T-helper 17 cell (primary cell): ENCODE data around the gene DPY19L1. TPM values are rescaled to one million over a fixed set of nuclear protein-coding genes. Genes with fewer than 3 reads are reported as not detected.
"Not testable (repeated sequence)": the region's sequence is repeated elsewhere in the genome, so short reads cannot be mapped to it uniquely, and the experiment has no call there.

ENCODE experiments used
- ATAC-seq: fragments of 150-1000 bp; cut with Tn5 transposase; 2 replicates; pipeline ENCODE4 v1.10.0; 2021; ENCODE audit warnings: mild to moderate bottlenecking, moderate library complexity
- DNase-seq, 3 donors: peaks; one replicate each; pipeline versions ENCODE4 v3.0.0 to v3.0.0-alpha.2; 2020 to 2021
- H3K9me3 ChIP-seq: one replicate; pipeline ENCODE4 v1.7.0; 2013; ENCODE audit warnings: low read length, mild to moderate bottlenecking; ENCODE audit not compliant: control insufficient read depth, poor library complexity, severe bottlenecking
- H3K27ac Mint-ChIP-seq: one replicate; pipeline ENCODE4 v1.8.0; 2022; ENCODE audit warnings: mild to moderate bottlenecking, moderate library complexity, mixed read lengths
- H3K27me3 Mint-ChIP-seq: one replicate; pipeline ENCODE4 v1.8.0; 2022; ENCODE audit warnings: mixed read lengths
- H3K36me3 Mint-ChIP-seq: one replicate; pipeline ENCODE4 v1.8.0; 2022; ENCODE audit warnings: low read depth, mixed read lengths
- H3K4me1 Mint-ChIP-seq: one replicate; pipeline ENCODE4 v1.8.0; 2022; ENCODE audit warnings: mild to moderate bottlenecking, mixed read lengths
- H3K4me3 Mint-ChIP-seq: one replicate; pipeline ENCODE4 v1.8.0; 2022; ENCODE audit warnings: mild to moderate bottlenecking, moderate library complexity, mixed read lengths
- total RNA-seq, 4 donors: library from RNA in 2 of 4; stranded (reverse) in 2 of 4; gene quantifications; one replicate each; pipeline ENCODE4 v1.2.3 and lab custom pipeline; 2022 to 2026

DPY19L1 gene
- total RNA-seq, 2 donors from 2014 or later, result 12.2 to 19.4 TPM

DNA sequence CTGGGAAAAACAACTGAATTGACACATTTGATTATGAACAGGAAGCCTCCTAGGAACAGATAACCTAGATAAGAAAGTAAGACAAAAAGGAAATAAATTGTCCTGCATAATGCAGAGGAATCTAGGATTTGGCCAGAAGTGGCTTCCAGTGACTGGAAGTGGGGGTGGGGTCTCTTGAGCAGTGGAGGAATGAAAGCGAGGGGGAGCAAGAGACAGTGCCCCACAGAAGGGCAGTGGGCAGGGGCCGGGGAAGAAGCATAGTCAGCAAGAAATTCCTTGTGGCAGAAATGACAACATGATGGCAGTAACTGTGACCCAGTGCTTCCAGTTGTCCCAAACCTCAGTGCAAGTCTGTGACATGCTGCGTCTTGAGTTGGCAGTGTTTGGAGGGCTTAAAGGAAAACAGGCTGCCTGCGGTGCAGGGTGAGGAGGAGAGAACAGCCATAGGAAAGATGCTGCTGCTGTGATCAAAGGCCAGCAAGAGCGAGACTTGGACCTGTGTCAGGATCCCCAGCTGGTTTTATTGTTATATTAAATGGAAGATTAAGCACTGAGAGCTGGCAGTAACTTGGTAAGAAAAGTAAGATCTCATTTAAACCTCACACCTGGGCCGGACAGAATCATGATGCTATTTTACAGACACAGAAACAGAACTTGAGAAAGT is 119.0 kb downstream of the DPY19L1 start:
- not testable (repeated sequence) for H3K4me1 Mint-ChIP-seq, H3K36me3 Mint-ChIP-seq, DNase-seq, H3K4me3 Mint-ChIP-seq, H3K27ac Mint-ChIP-seq, ATAC-seq, H3K9me3 ChIP-seq
- H3K27me3 Mint-ChIP-seq, result peaks cover 14% of the 10 kb centered on the region

DNA sequence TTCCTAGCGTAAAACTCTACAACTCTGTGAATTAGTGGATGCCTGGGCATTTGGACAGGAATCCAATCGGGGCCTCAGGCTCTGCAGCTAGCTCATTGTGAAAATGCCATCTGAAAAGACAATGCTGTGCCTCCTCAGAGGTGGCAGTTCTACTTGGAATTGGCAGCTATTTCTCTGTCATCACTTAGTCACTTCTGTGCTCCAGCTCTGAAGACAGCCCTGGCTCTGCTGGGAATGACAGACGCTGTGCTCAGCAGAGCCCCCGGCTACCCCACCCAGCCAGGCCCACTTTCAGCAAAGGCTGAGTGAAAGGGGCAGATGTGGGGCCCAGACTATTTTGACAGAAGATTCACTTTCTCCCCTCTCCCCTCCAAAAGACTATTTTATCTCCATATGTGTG is 119.8 kb downstream of the DPY19L1 start:
- not testable (repeated sequence) for ATAC-seq

DNA sequence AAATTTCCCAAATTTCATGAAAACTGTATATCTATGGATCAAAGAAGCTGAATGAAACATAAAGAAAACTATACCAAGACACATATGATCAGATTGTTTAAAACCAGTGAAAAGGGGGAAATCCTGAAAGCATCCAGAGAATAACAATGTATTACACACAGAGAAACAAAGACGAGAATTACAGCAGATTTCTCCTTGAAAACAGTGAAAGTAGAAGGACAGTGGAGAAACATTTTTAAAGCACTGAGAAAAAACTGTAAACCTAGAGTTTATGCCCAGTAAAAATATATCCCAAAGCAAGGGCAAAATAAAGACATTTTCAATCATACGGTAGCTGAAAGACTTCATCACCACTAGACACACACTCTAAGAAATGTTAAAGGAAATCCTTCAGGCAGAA is 121.0 kb downstream of the DPY19L1 start:
- Mint-ChIP-seq H3K4me3 (no peak overlapping the region), H3K27ac (no peak overlapping the region), H3K27me3 (peaks cover 14% of the 10 kb centered on the region), H3K36me3 (no peaks in the 10 kb centered on the region), H3K4me1 (no peaks in the 10 kb centered on the region)
- H3K9me3 ChIP-seq, result no peaks in the 10 kb centered on the region
- ATAC-seq (no peak), DNase-seq (no peak)

More for the DNA sequence above, 119.8 kb downstream of the DPY19L1 start:
- H3K36me3 Mint-ChIP-seq, DNase-seq, H3K27ac Mint-ChIP-seq, H3K9me3 ChIP-seq, H3K4me1 Mint-ChIP-seq, H3K4me3 Mint-ChIP-seq: not testable (repeated sequence)
- H3K27me3 Mint-ChIP-seq, result peaks cover 14% of the 10 kb centered on the region

DNA sequence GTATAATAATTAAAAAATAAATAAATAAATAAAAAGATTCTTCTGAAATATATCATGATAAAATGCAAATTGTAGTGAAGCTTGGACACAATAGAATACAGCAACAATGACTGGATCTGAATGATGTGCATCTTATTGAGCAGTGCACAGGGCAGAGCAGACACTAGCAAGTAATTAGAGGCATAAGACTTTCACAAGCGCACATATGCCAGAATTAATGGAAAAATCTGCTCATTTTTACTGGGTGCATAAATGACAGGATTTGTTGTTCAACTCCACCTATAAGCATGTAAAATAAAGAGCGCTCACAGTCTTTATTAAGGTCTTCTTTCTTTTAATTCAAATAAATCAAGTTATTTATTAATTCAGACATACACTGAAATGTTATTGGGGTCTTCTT is 125.0 kb downstream of the DPY19L1 start:
- ATAC-seq (no peak), DNase-seq (no peak)
- Mint-ChIP-seq H3K36me3 (no peaks in the 10 kb centered on the region), H3K4me1 (no peaks in the 10 kb centered on the region), H3K27me3 (no peaks in the 10 kb centered on the region), H3K4me3 (no peak overlapping the region), H3K27ac (no peak overlapping the region)
- H3K9me3 ChIP-seq, result no peaks in the 10 kb centered on the region

DNA sequence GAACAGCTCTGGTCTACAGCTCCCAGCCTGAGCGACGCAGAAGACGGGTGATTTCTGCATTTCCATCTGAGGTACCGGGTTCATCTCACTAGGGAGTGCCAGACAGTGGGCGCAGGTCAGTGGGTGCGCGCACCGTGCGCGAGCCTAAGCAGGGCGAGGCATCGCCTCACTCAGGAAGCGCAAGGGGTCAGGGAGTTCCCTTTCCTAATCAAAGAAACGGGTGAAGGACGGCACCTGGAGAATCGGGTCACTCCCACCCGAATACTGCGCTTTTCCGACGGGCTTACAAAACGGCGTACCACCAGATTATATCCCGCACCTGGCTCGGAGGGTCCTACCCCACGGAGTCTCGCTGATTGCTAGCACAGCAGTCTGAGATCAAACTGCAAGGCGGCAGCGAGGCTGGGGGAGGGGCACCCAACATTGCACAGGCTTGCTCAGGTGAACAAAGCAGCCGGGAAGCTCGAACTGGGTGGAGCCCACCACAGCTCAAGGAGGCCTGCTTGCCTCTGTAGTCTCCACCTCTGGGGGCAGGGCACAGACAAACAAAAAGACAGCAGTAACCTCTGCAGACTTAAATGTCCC is 130.9 kb downstream of the DPY19L1 start:
- not testable (repeated sequence) for H3K4me1 Mint-ChIP-seq, ATAC-seq, H3K36me3 Mint-ChIP-seq, H3K27ac Mint-ChIP-seq, H3K9me3 ChIP-seq, DNase-seq
- Mint-ChIP-seq H3K27me3 (peaks cover 23% of the 10 kb centered on the region), H3K4me3 (peak overlapping the region; percentile 71)

DNA sequence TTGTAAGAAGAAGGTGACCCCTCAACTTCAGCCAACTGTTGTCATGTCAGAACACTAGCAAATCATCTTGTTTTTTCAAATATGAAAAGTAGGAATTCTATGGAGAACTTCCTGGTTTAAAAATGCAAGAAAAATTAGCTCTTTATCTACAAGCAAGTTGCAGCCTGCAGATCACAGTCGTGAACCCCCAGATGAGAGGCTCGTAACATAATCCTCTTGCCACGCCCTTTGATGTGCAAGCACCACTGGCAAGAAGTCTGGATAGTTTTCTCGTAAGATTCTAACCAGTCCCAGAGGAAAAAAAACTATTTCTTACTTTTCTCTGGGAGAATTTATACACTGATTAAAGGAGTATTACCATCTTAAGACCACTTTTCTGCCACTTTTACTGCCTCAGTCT is 132.3 kb downstream of the DPY19L1 start:
- ATAC-seq (no peak), DNase-seq (no peak)
- no peaks in the 10 kb centered on the region for H3K9me3 ChIP-seq
- no peaks in the 10 kb centered on the region for H3K36me3 Mint-ChIP-seq
- H3K4me3 Mint-ChIP-seq, result no peak overlapping the region
- H3K4me1 Mint-ChIP-seq, result peaks cover 4% of the 10 kb centered on the region
- no peak overlapping the region for H3K27ac Mint-ChIP-seq
- H3K27me3 Mint-ChIP-seq, result peaks cover 23% of the 10 kb centered on the region

DNA sequence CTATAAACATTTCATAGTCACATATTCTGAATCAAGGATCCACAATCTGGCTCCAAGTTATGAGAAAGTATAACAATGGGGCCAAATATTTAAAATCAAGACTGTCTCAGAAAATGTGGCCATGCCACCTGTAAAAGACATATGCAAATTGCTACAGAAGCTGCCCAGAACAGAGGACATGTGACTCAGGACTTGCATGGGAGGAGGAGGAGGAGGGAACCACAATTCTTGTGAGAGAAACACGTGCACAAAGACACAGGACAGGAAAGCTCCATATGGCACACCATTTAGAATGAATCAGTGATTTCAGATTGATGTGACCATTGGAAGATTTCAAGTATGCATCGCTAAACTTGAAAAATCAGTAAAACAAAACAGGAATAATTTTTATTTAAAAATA is 133.4 kb downstream of the DPY19L1 start:
- H3K4me3 Mint-ChIP-seq, H3K36me3 Mint-ChIP-seq, H3K4me1 Mint-ChIP-seq, H3K27ac Mint-ChIP-seq, H3K9me3 ChIP-seq, ATAC-seq, DNase-seq: not testable (repeated sequence)
- peaks cover 23% of the 10 kb centered on the region for H3K27me3 Mint-ChIP-seq

DNA sequence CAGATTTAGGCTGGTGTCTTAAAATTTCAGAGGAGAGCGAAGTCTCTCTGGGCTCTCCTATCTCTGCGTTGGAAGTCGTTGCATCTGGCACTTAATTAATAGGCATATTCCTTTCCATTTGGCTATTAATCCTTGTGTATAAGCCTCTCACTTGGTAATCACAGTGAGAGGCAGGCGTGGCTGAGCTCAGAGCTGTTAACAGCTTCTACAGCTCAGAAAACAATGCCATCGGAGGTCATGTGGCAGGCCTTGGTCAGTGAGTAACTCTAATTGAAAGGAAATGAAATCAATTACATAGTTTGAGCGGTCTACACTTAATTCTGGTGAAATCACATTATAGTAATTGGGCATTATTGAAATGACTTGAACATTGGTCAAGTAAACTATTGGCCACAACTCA is 135.1 kb downstream of the DPY19L1 start:
- no peak for ATAC-seq
- H3K4me1 Mint-ChIP-seq, result peaks cover 4% of the 10 kb centered on the region
- no peaks in the 10 kb centered on the region for H3K9me3 ChIP-seq
- DNase-seq, result no peak
- H3K27me3 Mint-ChIP-seq, result peaks cover 23% of the 10 kb centered on the region
- H3K4me3 Mint-ChIP-seq, result no peak overlapping the region
- H3K27ac Mint-ChIP-seq, result no peak overlapping the region
- peaks cover 4% of the 10 kb centered on the region for H3K36me3 Mint-ChIP-seq

DNA sequence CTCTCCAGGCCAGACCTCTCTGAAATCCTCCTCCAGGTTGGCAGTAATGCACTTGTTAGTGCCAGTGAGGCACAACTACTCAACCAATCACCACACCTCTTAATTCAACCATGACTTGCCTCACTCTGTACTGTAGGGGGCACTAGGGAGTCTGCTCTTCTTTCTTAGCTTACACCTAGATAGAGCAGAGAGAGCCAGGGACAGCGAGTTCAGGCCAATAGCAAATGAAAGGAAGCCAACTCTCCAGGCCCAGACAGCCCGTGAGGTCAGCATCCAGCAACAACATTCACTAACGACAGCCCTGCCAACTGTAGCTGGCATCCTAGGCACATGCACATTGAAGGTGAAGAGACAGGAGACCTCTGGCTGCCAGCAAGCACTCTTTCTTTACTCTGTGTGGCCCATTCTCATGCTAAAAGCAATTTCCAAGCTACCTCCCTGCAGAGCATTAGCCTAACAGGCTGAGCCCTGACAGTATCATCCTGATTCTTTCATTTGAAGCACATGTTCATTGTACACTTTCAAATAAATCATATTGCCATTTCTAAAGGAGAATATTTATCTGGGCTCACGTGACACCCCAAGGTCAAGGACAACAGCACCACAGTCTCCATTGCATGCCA is 136.3 kb downstream of the DPY19L1 start:
- no peak overlapping the region for H3K4me3 Mint-ChIP-seq
- no peak for ATAC-seq
- peaks cover 2% of the 10 kb centered on the region for H3K4me1 Mint-ChIP-seq

DNA sequence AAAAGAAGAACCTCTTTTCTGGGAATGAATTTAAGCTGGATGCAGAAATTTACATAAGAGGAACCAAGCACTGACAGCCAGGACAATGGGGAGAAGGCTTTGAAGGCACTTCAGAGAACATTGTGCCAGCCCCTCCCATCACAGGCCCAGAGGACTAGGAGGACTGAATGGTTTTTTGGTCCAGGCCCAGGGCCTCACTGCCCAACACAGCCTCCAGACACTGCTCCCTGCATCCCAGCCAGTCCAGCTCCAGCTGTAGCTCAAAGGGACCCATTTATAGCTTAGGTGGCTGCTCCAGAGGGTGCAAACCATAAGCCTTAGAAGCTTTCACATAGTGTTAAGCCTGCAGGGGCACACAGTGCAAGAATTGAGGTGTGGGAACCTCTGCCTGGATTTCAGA is 142.1 kb downstream of the DPY19L1 start:
- Mint-ChIP-seq H3K27me3 (peaks cover 20% of the 10 kb centered on the region), H3K4me1 (no peaks in the 10 kb centered on the region), H3K27ac (no peak overlapping the region), H3K4me3 (no peak overlapping the region), H3K36me3 (peaks cover 4% of the 10 kb centered on the region)
- no peaks in the 10 kb centered on the region for H3K9me3 ChIP-seq
- ATAC-seq (no peak), DNase-seq (no peak)

More for the DNA sequence above, 136.3 kb downstream of the DPY19L1 start:
- peaks cover 18% of the 10 kb centered on the region for H3K27me3 Mint-ChIP-seq
- H3K9me3 ChIP-seq, result no peaks in the 10 kb centered on the region
- DNase-seq, result no peak
- no peak overlapping the region for H3K27ac Mint-ChIP-seq
- H3K36me3 Mint-ChIP-seq, result peaks cover 4% of the 10 kb centered on the region

DNA sequence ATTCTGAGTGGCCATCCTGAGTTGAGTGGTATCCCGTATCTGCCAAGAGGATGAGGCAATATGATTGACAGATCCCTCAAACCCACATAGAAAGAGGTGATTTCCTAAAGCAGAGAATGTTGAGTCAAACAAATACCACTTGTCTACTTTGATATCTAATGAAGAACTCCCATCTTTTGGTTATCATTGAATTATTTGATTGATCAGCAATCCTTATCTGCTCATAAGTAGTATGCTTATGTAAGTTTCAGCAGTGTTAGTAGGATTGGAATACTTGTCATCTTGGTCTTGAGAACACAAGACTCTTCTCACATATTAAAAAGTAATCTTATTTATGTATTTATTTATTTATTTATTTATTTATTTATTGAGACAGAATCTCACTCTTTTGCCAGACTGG is 147.3 kb downstream of the DPY19L1 start:
- no peaks in the 10 kb centered on the region for H3K4me1 Mint-ChIP-seq
- no peak overlapping the region for H3K27ac Mint-ChIP-seq
- DNase-seq (no peak), ATAC-seq (no peak)
- no peak overlapping the region for H3K4me3 Mint-ChIP-seq
- H3K27me3 Mint-ChIP-seq, result peaks cover 20% of the 10 kb centered on the region
- H3K36me3 Mint-ChIP-seq, result no peaks in the 10 kb centered on the region
- H3K9me3 ChIP-seq, result no peaks in the 10 kb centered on the region

DNA sequence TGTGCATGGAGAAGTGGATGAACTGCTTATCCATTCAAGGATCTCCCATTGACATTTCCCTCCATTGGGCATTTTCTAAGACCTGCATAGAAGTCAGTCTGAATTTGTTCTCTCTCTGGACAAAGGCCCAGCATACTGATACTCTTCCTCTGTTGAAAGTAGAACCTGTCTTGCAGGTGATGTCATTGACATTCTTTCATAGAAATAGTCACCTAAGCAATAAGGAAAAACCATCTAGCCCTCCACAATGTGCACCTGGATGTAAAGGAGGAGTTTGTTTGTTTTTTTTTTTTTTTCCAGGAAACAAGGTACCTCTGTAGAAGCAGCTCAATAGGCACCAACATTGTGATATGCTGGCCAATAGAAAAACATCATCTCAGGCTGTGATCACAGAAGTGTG is 150.4 kb downstream of the DPY19L1 start:
- no peaks in the 10 kb centered on the region for H3K4me1 Mint-ChIP-seq
- H3K36me3 Mint-ChIP-seq, result no peaks in the 10 kb centered on the region
- H3K27ac Mint-ChIP-seq, result no peak overlapping the region
- H3K4me3 Mint-ChIP-seq, result no peak overlapping the region
- DNase-seq, result no peak
- peaks cover 3% of the 10 kb centered on the region for H3K9me3 ChIP-seq
- H3K27me3 Mint-ChIP-seq, result peaks cover 15% of the 10 kb centered on the region
- ATAC-seq, result no peak

DNA sequence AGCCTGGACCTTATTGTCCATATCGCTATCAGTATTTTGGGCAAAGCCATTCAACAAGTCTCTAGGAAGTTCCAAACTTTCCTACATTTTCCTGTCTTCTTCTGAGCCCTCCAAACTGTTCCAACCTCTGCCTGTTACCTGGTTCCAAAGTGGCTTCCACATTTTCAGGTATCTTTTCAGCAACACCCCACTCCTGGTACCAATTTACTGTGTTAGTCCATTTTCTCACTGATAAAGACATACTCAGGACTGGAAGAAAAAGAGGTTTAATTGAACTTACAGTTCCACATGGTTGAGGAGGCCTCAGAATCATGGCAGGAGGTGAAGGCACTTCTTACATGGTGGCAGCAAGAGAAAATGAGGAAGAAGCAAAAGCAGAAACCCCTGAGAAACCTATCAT is 153.4 kb downstream of the DPY19L1 start:
- not testable (repeated sequence) for DNase-seq, H3K4me3 Mint-ChIP-seq, H3K27ac Mint-ChIP-seq, H3K9me3 ChIP-seq, H3K27me3 Mint-ChIP-seq, H3K4me1 Mint-ChIP-seq, ATAC-seq, H3K36me3 Mint-ChIP-seq

DNA sequence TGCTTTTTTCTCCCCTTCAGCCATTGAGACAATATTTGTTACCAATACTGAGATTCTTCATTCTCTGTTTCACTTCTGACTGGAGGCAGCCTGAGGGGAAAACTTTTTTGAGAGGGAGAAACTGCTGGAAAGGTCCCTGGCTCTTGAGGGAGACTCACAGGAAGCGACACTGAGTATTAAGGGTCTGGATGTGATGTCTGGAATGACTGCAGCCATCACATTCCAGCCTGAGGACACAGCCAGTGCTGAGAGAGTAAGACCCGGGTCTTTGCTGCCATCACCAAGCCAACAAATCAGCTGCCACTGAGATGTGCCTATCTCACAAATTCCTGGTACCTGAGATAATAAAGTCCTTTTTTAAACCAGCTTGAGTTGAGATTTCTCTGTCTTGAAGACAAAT is 157.4 kb downstream of the DPY19L1 start:
- H3K4me3 Mint-ChIP-seq, result no peak overlapping the region

More for the DNA sequence above, 157.4 kb downstream of the DPY19L1 start:
- no peaks in the 10 kb centered on the region for H3K27me3 Mint-ChIP-seq
- ATAC-seq (no peak), DNase-seq (no peak)
- no peak overlapping the region for H3K27ac Mint-ChIP-seq
- no peaks in the 10 kb centered on the region for H3K36me3 Mint-ChIP-seq
- H3K9me3 ChIP-seq, result peaks cover 3% of the 10 kb centered on the region
- H3K4me1 Mint-ChIP-seq, result no peaks in the 10 kb centered on the region
